ENCODE data around the gene GET4.
"Not testable (repeated sequence)": the region's sequence is repeated elsewhere in the genome, so short reads cannot be mapped to it uniquely, and the experiment has no call there.

Gene GET4

DNA sequence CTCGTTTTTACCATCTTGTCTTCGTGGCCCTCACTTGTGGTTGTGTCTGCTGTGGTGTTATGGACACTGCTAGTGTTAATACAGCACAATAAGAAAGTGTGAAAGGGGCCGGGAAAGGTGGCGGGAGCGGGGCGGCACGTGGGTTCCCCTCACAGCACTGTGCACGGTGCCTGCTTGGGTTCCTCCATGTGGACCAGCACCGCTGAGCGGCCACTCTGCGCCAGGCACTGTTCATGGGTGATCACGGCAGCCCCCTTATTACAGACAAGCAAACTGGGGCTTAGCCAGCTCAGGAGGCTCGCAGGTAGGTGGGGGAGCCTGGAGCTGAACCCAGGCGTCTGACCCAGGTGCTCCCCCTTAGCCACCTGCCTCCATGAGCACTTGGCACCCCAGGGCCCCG lies 31.8 kb upstream of the GET4 start:
- no peak for DNase-seq

DNA sequence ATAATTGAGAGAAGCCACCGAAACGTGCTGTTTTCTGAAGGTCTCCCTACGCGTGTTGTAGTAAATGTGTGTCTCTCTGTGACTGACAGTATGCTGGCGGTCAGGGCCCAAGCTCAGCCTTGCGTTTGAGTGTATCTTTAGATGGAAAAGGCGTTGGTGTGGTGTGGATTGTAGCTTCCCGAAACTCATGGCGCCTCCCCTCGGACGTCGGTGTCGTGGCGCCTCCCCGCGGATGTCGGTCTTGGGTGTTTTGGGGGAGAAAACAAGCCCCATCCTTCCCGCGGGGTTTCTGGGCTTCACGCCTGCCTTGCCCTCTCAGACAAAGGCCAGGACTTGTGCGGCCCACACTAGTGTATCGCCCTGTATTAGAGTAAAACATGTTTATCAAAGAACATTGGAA lies 31.3 kb upstream of the GET4 start:
- no peak for DNase-seq

DNA sequence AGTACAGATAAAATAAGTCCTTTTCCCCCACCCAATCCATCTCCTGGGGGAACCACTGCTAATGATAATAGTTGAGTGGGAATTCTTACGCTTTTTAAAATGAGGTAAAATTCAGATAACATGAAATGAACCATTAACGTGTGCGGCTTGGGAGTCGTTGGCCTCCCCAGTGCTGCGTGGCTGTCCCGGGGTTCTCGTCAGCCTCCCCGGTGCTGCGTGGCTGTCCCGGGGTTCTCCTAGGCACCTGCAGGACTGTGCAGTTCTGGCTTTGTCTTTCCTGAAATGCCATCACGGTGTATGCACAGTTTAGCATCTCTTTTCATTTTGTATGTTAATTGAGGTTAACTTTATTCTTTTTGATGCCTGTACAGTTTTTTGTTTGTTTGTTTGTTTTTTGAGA lies 30.6 kb upstream of the GET4 start:
- DNase-seq: no peak

DNA sequence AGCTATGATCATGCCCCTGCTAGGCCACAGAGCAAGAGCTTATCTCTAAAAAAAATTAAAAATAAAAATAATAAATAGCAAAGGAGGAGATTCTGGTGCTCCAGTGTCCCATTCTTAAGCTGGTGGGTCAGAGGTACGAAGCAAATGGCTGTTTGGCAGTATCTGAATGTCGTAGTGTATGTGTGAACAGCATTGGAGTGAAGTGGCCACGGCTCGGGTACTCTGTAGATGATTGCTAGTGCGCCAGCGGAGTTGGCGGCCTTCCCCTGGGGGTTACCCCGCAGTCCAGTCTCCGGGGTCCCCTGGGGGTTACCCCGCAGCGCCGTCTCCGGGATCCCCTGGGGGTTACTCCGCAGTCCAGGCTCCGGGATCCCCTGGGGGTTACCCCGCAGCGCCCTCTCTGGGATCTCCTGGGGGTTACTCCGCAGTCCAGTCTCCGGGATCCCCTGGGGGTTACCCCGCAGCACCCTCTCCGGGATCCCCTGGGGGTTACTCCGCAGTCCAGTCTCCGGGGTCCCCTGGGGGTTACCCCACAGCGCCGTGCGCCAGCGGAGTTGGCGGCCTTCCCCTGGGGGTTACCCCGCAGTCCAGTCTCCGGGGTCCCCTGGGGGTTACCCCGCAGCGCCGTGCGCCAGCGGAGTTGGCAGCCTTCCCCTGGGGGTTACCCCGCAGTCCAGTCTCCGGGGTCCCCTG lies 29.2 kb upstream of the GET4 start:
- DNase-seq: not testable (repeated sequence)

DNA sequence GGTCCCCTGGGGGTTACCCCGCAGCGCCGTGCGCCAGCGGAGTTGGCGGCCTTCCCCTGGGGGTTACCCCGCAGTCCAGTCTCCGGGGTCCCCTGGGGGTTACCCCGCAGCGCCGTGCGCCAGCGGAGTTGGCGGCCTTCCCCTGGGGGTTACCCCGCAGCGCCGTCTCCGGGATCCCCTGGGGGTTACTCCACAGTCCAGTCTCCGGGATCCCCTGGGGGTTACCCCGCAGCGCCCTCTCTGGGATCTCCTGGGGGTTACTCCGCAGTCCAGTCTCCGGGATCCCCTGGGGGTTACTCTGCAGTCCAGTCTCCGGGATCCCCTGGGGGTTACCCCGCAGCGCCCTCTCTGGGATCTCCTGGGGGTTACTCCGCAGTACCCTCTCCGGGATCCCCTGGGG lies 28.6 kb upstream of the GET4 start:
- DNase-seq: not testable (repeated sequence)

DNA sequence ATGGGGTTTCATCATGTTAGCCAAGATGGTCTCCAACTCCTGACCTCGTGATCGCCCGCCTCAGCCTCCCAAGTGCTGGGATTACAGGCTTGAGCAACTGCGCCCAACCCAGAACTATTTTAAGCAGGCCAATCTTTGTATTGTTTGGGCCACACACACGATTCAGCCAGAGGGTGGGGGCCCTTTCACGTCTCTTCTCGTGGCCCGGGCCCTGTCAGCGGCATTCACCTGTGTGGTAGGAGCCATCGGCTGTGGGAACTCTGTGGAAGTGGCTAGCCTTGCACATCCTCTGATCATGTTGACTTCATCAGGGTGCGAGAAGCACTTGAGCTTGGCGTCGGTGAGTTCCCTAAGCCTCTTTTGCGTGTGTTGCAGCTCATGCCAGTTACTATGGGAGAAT lies 27.2 kb upstream of the GET4 start:
- no peak for DNase-seq

DNA sequence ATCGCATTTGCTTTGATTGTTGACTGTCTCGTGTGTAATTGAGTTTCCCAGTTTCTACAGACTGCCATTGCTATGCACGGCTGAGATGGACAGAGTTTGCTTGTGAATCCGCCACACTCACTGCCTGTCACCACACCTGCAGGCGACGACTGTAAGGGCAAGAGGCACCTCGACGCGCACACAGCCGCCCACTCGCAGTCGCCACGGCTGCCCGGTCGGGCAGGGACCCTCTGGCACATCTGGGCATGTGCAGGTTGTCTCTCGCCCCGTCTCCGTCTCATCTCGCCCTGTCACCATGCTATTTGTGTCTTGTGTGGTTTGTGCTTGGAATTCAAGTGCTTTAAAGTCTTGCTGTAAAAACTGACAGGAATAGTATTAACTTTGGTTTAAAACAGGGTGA lies 26.6 kb upstream of the GET4 start:
- no peak for DNase-seq

DNA sequence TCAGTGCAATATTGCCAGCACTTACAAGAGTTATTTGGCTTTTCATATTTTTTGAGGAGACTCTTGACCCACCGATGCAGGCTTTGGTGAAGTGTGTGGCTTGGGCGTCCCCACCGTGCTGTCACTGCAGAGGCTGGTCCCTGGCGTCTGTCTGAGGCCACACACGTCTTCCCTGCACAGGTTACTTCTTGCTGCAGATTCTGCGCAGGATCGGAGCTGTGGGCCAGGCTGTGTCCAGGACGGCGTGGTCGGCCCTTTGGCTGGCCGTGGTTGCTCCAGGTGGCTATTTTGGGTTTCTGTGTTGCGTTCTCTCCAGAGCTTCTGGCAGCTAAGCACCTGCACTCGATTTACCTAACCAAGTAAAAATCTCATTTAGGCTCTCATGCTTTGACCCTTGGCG lies 25.1 kb upstream of the GET4 start:
- no peak for DNase-seq

DNA sequence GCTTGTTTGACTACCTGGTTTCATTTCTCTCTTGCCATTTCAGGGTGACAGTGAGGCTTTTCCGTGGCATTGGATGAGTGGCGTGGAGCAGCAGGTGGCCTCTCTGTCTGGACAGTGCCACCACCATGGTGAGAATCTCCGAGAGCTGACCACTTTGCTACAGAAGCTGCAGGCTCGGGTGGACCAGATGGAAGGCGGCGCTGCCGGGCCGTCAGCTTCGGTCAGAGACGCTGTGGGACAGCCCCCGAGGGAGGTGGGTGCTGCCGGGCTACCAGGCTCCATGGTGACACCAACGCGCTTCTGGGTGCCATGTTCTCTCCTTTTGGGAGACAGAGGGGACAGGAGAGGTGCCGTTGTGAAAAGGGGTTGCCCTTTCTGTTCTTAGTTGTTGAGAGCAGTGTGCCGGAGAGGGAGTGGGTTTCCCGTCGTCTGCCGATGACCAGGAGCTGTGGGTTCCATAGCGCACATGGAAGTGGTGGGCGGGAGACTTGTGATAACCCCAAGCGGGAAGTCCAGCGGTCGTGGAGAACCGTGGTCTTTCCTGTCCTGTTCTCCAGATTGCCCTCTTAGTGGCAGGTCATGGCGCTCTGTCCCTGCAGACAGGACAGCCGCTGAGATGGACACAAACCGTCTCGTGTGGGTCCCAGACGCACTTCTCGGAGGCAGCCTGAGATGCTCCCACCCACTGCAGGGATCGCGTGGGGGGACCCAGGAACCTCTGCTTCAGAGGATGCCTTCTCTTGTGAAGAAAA lies 22.8 kb upstream of the GET4 start:
- no peak for DNase-seq

DNA sequence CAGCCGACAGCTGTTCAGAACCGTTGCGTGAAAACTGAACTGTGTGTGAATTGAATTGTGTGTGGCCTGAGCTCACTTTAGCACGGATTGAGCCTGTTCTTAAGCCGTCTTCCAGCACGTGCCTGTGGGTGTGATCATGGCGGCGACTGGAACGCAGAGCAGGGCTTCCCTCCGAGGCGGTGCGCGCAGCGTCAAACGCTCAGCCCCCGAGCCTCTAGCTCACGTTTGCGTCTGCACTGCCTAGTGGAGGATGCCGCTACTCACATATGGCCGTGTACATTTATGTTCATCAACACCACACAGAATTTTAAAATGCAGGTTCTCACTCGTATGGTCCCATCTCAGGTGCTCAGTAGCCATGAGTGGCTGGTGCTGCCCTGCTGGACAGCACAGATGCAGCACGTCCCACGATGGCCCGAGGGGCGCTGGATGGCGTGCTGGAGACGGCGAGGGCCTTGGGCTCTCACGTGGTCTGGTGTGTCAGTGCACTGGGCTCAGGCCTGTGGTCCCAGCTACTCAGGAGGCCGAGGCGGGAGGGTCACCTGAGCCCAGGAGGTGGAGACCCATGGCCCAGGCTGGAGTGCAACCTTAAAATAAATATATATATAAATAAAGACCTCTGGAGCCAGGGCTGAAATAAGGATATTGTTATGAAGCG lies 22.1 kb upstream of the GET4 start:
- DNase-seq: no peak

DNA sequence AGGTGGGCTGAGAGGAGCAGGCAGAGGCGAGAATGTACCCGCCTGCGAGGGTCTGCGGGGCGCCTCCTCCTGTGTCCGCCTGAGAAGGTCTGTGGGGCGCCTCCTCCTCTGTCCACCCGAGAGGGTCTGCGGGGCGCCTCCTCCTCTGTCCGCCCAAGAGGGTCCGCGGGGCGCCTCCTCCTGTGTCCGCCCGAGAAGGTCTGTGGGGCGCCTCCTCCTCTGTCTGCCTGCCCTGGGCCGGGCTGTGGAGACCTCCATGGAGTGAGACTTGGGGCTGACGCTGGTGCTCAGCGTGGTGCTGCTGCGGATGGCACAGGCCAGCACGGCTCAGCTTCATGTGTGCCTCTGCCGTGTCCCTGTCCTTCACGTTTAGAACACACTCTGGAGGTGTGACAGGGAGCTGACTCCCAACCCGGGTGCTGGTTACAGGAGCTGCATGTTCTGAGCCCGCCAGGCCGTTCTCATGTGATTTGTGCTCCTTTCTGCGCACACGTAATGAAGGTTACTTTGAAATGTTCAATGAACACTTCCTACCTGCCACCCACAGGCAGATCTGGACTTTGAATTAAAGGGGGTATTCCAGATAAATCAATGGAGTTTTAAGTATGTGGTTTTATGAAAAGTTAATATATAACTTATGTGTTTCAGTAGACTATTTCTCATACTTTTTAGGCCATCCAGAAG lies 20.5 kb upstream of the GET4 start:
- no peak for DNase-seq

DNA sequence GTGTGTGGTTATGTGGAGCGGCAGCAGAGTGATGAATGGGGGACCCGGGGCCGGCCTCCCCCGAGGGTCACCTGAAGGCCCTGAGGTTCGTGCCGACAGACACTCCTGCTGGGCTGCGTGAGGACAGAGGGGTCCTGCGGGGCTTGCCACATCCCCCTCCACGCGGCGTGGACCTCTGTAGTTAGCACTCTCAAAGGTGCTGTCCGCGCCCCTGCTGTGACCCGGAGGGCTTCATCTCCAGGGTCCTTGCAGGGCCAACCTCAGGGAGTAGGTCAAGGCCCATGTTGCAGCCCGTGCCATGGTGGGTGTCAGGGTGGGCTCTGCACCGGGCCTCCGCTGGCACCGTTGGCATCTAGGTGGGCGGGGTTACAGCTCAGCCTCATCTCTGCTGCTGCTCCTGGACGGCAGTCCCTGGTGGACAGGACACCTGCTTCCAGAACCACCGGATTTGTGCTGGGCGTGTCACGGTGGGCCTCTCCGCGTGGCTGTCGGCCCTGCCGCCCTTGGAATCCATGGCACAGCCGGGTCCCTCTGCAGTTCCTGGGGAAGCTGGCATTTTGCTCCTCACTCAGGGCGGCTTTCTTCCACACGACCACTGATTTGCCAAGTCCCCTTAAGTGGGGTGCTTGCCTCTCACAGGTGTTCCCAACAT lies 19.8 kb upstream of the GET4 start:
- no peak for DNase-seq

DNA sequence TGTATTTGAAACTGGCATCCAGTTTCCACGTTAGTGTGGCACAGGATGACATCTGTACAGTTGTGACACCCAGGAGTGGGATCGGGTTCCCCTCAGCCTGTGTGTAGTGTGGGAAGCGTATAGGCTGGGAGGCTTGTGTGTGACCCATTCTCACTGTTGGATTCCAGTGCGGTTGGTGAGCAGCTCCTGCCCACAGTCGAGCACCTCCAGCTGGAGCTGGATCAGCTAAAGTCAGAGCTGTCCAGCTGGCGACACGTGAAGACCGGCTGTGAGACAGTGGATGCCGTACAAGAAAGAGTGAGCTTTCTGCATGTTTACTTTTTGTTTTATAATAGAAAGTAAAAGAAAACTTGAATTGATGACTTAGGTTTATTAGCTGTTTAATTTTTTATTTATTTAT lies 18.7 kb upstream of the GET4 start:
- no peak for DNase-seq

DNA sequence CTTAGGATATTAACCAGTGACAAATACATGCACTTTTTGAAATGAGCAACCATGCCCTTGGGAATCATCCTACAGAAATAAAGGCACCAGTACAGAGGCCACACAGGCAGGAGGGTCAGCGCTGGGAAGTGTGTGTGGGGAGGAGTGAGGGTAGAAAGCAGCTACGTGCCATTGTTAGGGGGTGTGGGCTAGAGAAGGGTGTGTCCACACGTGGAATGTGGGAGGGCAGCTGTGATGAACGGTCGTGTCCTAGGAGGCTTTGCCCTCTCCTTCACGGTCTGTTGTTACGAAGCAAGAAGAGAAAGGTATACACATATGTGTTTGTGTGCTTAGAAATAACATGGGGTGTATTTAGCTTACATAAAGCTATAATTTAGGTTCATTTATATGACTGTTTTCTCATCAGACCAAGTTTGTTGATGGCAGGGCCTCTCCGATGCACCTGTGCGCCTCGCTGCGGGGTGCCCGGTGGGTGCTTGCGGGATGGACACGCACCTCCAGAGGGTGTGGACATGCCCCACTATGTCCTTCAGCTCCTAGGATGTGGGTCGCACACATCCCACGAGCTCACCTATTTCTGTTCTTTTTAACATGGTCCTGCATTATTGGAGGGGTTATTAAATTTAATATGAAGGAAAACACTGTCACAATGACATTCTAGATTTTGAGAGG lies 16.9 kb upstream of the GET4 start:
- no peak for DNase-seq

DNA sequence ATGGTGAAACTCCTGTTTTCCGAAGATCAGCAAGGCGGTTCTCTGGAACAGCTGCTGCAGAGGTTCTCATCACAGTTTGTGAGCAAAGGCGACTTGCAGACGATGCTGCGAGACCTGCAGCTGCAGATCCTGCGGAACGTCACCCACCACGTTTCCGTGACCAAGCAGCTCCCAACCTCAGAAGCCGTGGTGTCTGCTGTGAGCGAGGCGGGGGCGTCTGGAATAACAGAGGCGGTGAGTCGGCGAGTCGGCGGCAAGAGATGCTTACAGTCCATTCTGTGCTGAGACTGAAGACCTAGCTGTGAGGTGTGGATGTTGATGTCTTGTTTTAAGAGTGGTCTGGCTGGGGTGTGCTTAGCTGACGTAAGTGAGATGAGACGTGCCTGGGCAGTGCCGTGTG lies 16.2 kb upstream of the GET4 start:
- no peak for DNase-seq

DNA sequence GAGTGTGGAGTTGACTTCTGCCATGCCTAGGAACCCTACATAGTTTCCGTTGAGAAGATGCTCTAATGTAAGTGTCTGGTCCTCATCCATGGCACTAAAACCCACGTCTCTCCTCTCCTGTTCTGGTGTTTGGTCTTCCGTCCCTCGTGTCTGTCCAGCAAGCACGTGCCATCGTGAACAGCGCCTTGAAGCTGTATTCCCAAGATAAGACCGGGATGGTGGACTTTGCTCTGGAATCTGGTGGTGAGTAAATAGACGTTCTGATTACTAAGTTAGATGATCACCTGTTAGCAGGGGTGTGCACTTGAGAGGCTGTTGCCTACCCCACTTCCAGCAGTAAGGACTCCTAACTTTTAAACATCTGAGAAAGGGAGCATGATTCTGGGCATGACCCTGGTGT lies 15.1 kb upstream of the GET4 start:
- no peak for DNase-seq

DNA sequence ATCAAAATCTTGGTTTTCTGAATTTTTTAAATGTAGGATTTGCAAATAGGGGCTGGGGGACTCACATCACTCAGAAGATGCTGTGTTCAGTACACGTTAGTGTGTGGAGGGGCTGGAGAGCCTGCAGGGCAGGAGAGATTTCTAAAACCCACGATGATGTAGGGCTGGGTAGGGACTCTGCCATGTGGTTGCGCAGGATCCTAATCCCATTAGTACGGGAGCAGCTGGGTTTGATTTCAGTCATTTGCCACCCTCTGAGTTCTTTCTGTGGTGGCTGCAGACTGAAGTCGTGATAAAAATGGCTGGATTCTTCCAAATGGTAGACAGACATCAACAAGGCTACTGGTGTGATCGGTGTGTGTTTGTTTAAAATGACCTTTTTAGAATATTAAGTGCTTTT lies 14.2 kb upstream of the GET4 start:
- no peak for DNase-seq

DNA sequence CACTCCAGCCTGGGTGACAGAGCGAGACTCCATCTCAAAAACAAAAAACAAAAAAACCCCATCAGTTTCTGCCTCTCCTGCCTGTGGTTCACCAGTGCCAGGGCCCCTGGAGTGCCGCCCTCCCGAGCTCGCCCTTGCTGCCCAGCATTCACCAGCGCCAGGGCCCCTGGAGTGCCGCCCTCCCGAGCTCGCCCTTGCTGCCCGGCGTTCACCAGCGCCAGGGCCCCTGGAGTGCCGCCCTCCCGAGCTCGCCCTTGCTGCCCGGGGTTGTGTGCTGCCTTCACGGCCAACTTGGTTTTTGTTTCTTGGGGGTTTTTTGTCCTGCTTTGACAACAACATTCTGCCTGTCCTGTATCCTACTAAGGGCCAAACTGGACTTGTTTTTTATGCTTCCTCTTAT lies 13.2 kb upstream of the GET4 start:
- DNase-seq: no peak

DNA sequence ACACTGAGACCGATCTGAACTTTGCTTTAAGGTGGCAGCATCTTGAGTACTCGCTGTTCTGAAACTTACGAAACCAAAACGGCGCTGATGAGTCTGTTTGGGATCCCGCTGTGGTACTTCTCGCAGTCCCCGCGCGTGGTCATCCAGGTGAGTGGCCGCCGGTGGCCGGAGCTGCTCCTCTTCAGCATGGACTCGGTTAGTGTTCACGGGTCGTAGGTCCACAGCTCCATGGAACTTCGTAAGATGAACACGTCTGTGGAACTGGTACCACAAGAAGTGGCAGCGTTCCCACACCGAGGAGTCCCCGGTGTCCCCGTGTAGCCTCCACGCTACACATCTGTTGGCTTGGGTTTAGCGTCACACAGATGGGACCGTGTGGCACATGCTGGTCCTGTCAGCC lies 10.4 kb upstream of the GET4 start:
- DNase-seq: no peak

DNA sequence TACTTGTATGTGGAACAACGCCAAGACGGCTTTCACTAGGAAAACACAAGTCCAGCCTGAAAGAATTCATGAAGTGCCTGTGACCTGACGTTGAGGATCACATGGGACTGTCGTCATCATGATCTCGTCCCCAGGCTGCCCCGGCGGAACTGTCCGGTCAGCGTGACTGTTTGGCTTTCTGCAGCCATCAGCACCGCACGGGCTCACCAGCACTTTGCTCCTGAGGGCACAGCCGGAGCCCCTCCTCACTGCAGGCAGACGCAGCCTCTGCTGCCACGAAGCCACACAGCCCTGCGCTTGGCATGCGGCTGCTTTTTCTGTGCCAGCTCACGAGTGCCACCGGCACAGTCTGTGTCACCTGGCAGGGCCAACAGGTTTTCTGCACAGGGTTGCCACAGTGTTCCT lies 9.4 kb upstream of the GET4 start:
- no peak for DNase-seq

DNA sequence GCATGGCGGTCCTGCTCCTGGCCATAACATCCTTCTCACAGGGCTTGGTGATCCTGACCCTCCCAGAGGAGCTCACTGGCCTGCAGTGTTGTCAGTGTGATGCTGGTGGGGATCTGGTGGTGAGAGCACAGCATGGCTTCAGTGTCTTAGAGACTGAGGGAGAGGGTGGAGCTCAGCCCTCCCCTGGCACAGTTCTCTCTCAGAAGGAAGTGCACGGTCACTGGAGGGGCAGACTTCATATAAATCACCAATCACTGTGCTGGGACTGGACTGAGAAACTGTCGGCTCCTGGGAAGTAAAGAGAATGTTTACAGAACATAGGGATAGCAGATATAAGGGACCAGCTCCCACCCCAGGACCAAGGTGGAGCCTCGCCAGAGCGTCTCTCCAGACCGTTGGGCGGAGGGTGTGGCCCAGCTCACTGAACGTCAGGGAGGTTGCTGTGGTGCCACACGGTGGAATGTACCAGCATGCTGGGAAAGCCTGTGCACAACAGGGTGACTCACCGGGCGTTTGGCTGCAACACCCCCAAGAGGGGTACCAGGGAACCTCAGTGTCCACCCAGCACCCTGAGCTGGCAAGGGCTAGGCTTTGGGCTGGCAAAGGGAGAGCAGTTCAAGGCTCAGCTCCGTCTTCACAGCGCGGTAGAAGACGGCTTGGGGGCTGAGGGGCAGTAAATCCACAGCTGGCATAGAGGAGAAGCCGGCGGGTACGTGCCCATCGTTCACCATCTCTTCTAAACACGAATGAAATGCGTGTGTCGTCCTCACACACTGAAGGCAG lies 8.8 kb upstream of the GET4 start:
- DNase-seq: no peak

DNA sequence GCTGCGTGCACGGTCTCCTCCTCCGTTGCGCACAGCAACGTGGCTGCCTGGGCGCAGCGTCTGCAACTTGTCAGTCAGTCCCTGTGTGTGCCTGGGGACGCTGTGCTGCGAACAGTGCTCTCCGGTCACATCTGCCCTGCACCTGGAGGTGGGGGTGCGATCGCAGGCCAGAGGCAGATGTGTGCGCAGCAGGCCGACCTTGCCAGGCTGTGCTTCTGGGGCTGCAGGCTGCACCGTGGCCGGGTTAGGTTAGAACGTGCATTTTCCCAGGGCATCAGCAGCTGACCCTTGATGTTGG lies 8.2 kb upstream of the GET4 start:
- DNase-seq: no peak

Measured in right kidney (tissue), 1 donor.